PC-9 (cell line): ENCODE data around the gene SMIM22.

Source experiments
- CTCF ChIP-seq: fragments of 200-600 bp; sonication (generic); conservative IDR thresholded peaks from 2 replicates; pipeline ENCODE4 v1.6.1; 2017; ENCODE audit warnings: mixed run types, antibody characterized with exemption, mild to moderate bottlenecking, moderate library complexity
- EZH2 ChIP-seq: fragments of 200-600 bp; sonication (generic); IDR thresholded peaks from 2 replicates; pipeline ENCODE4 v1.8.0; 2017; ENCODE audit warnings: antibody characterized with exemption, low read depth

DNA sequence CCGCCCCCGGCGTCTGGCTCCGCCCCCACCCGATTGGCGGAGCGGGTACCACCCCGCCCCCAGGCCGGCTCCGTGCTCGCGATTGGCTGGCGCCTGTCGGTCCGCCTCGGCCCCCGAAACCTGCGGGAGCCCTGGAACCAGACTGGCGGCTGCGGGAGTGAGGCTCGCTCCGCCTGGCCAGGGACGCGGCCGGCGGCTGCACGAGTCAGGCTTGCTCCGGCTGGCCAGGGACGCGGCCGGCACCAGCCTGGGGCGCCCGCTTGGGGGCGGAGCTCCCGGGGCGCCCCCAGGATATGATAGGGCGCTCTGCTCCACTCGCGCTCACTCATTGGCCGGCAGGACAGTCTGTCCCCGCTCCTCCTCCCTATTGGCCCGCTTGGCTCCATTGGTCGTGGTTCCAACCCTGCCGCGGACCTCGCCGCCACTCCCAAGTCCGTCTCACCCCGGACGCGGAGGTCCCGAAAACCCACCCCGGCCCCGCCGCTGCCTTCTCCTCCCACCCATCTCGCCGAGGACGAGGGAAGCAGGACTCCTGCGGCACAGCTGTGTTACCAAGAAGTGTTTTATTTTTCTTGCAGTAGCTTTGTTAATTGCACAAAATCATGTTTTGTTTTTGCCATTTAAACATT, 7.6 kb downstream of the SMIM22 start:
- 0 out of 2 replicates have a peak, but pooled peaks have one; percentile 25 for TF ChIP-seq CTCF
- TF ChIP-seq EZH2 = no peak
